GM12892 (cell line): ENCODE measurements around the gene MOSPD2.

ENCODE experiments used
- POLR2A ChIP-seq: IDR thresholded peaks from 2 replicates; pipeline ENCODE4 v1.6.1; 2011; ENCODE audit warnings: low read depth, low read length, control low read depth
- POLR2AphosphoS5 ChIP-seq: IDR thresholded peaks from 2 replicates; pipeline ENCODE4 v1.6.1; 2011; ENCODE audit warnings: low read depth, low read length, control low read depth
- TAF1 ChIP-seq: IDR thresholded peaks from 2 replicates; pipeline ENCODE4 v1.6.1; 2011; ENCODE audit warnings: low read depth, mild to moderate bottlenecking, control low read depth, low read length, borderline replicate concordance

GRCh38 chrX:14825851-14826250 lies 47.4 kb upstream of the MOSPD2 start:
- TF ChIP-seq POLR2AphosphoS5 (no peak), TAF1 (no peak), POLR2A (no peak)
